SK-N-MC (cell line): Measurements from ENCODE around the gene ASB16.

ENCODE experiments used
- EZH2 ChIP-seq: fragments of 200-600 bp; sonication (generic); IDR thresholded peaks from one replicate; pipeline ENCODE4 v1.6.1; 2017; ENCODE audit warnings: antibody characterized with exemption
- FOXP2 ChIP-seq: optimal IDR thresholded peaks from 2 replicates; pipeline ENCODE3; 2011; ENCODE audit warnings: mild to moderate bottlenecking, moderate library complexity; ENCODE audit not compliant: insufficient read depth; ENCODE audit errors: extremely low read length, control extremely low read depth
- POLR2AphosphoS5 ChIP-seq: IDR thresholded peaks from 2 replicates; pipeline ENCODE4 v1.6.1; 2012; ENCODE audit warnings: mild to moderate bottlenecking, low read depth, low read length, borderline replicate concordance

- TF ChIP-seq POLR2AphosphoS5 (no peak), EZH2 (no peak), FOXP2 (no peak)
Observed at GRCh38 chr17:44167181-44167861, 3.2 kb upstream of the ASB16 start.
